KMS-11 (cell line): ENCODE results near the gene MRPL42.
"Not testable (repeated sequence)": the region's sequence is repeated elsewhere in the genome, so short reads cannot be mapped to it uniquely, and the experiment has no call there.

Source experiments
- H2AFZ ChIP-seq: fragments of 200-600 bp; sonication (generic); 2 replicates; pipeline ENCODE4 v1.6.1; 2016; ENCODE audit warnings: antibody characterized with exemption, mixed run types, low read depth
- H3K27ac ChIP-seq: fragments of 200-600 bp; sonication (generic); 2 replicates; pipeline ENCODE4 v1.6.1; 2016; ENCODE audit warnings: mild to moderate bottlenecking, mixed run types
- H3K27me3 ChIP-seq: fragments of 200-600 bp; sonication (generic); 2 replicates; pipeline ENCODE4 v1.6.1; 2017; ENCODE audit warnings: mild to moderate bottlenecking, low read depth, mixed run types, moderate library complexity; ENCODE audit not compliant: insufficient read depth
- H3K36me3 ChIP-seq: fragments of 200-600 bp; sonication (generic); 2 replicates; pipeline ENCODE4 v1.6.1; 2017; ENCODE audit warnings: mild to moderate bottlenecking, mixed run types; ENCODE audit not compliant: insufficient read depth
- H3K4me1 ChIP-seq: fragments of 200-600 bp; sonication (generic); 2 replicates; pipeline ENCODE4 v1.6.1; 2016; ENCODE audit warnings: mild to moderate bottlenecking, low read depth, mixed run types; ENCODE audit not compliant: poor library complexity, severe bottlenecking
- H3K4me2 ChIP-seq: fragments of 200-600 bp; sonication (generic); 2 replicates; pipeline ENCODE4 v1.7.0; 2016; ENCODE audit warnings: mild to moderate bottlenecking, mixed run types
- H3K4me3 ChIP-seq: fragments of 200-600 bp; sonication (generic); IDR thresholded peaks from 2 replicates; pipeline ENCODE4 v1.6.1; 2017; ENCODE audit warnings: low read depth, low read length, mixed read lengths; ENCODE audit not compliant: insufficient read depth
- H3K79me2 ChIP-seq: fragments of 200-600 bp; sonication (generic); 2 replicates; pipeline ENCODE4 v1.6.1; 2016; ENCODE audit warnings: low read depth, mixed run types; ENCODE audit not compliant: insufficient read depth
- H3K9ac ChIP-seq: fragments of 200-600 bp; sonication (generic); 2 replicates; pipeline ENCODE4 v1.6.1; 2016; ENCODE audit warnings: mild to moderate bottlenecking, mixed run types
- H4K20me1 ChIP-seq: fragments of 200-600 bp; sonication (generic); 2 replicates; pipeline ENCODE4 v1.6.1; 2016; ENCODE audit warnings: mild to moderate bottlenecking, mixed run types; ENCODE audit not compliant: insufficient read depth
- TF ChIP-seq, protein P1 (sequence below): fragments of 200-600 bp; sonication (generic); conservative IDR thresholded peaks from 2 replicates; pipeline ENCODE4 v1.6.1; 2017; ENCODE audit warnings: low read depth, mild to moderate bottlenecking, antibody characterized with exemption, low read length, moderate library complexity, mixed read lengths

MRPL42 gene

DNA sequence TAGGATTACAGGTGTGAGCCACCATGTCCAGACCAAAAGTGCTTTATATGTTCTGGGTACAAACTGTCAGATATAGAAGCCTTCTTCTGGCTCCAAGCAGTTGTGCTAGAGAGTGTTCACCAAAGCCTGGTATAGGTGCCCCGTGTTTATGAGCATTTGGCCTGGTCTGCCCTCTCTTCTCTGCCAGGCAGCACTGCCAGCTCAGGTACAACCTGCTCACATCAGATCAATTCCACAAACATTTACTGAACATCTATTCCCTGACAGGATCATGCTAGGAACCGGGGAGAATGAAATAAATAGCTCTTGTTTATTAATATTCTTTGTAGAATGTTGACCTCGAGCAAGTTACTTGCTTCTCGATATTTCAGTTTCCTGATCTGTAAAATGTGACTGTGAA lies 85.1 kb downstream of the MRPL42 start:
- Histone ChIP-seq H3K4me2 (no peak overlapping the region), H3K4me1 (no peaks in the 10 kb centered on the region), H3K79me2 (no peaks in the 10 kb centered on the region), H3K27me3 (no peaks in the 10 kb centered on the region), H3K9ac (no peak overlapping the region), H3K4me3 (no peak overlapping the region), H2AFZ (no peak overlapping the region), H4K20me1 (no peaks in the 10 kb centered on the region), H3K36me3 (no peaks in the 10 kb centered on the region), H3K27ac (no peak overlapping the region)
- TF ChIP-seq, protein P1, sequence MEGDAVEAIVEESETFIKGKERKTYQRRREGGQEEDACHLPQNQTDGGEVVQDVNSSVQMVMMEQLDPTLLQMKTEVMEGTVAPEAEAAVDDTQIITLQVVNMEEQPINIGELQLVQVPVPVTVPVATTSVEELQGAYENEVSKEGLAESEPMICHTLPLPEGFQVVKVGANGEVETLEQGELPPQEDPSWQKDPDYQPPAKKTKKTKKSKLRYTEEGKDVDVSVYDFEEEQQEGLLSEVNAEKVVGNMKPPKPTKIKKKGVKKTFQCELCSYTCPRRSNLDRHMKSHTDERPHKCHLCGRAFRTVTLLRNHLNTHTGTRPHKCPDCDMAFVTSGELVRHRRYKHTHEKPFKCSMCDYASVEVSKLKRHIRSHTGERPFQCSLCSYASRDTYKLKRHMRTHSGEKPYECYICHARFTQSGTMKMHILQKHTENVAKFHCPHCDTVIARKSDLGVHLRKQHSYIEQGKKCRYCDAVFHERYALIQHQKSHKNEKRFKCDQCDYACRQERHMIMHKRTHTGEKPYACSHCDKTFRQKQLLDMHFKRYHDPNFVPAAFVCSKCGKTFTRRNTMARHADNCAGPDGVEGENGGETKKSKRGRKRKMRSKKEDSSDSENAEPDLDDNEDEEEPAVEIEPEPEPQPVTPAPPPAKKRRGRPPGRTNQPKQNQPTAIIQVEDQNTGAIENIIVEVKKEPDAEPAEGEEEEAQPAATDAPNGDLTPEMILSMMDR, result no peak

DNA sequence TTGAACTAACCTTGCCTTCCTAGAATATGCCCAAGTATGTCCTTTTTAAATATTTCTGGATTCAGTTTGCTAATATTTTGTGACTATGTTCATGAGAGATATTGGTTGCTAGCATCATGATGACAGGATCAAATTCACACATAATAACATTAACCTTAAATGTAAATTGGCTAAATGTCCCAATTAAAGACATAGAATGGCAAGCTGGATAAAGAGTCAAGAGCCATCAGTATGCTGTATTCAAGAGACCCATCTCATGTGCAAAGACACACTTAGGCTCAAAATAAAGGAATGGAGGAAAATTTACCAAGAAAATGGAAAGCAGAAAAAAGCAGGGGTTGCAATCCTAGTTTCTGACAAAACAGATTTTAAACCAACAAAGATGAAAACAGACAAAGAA lies 90.6 kb downstream of the MRPL42 start:
- not testable (repeated sequence) for H3K4me2 ChIP-seq, H3K9ac ChIP-seq, H2AFZ ChIP-seq, H4K20me1 ChIP-seq, H3K36me3 ChIP-seq, H3K4me1 ChIP-seq, H3K27ac ChIP-seq, H3K79me2 ChIP-seq, H3K4me3 ChIP-seq, H3K27me3 ChIP-seq

DNA sequence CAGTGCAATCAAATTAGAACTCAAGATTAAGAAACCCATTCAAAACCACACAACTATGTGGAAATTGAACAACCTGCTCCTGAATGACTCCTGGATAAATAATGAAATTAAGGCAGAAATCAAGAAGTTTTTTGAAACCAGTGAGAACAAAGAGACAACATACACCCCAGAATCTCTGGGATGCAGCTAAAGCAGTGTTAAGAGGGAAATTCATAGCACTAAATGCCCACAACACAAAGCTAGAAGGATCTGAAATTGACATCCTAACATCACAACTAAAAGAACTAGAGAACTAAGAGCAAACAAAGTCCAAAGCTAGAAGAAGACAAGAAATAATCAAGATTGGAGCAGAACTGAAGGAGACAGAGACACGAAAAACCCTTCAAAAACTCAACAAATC lies 91.4 kb downstream of the MRPL42 start:
- H3K27me3 ChIP-seq, H3K36me3 ChIP-seq, H3K79me2 ChIP-seq, H3K9ac ChIP-seq, H4K20me1 ChIP-seq, H3K4me3 ChIP-seq, H3K4me1 ChIP-seq, H3K27ac ChIP-seq, H2AFZ ChIP-seq, H3K4me2 ChIP-seq: not testable (repeated sequence)

DNA sequence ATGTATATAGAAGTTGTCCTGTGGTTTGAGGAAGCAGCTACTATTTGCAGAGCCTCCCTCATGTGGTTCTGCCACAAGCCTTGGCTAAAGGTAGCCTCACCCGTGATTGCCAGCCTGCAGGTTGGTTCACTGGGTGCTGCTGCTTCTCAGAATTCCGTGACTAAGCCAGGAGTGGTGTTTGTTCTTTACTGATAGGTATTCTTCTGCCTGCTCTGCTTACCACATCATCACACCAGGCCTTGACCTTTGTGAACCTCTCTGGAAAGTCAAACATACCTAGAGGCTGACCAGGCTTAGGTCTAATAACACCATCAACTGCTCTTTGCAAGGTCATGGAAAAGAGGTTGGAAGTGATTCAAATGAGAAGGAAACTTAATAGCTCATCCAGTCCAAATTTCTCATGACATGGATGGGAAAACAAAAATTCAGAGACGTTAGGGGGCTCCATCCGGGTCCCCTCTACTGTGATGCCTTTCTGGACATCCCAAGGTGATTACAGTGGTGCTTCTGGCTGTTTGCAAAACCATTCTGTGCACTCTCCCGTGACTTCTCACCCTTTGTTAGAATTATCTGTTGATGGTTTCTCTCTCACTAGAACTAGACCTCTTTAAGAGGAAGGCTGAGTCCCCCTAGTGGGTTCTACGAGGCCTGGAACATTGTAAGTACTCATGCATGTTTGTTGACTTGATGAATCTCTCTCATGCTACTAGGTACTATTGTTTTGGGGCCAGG lies 96.7 kb downstream of the MRPL42 start:
- no peak overlapping the region for H2AFZ ChIP-seq
- no peak overlapping the region for H3K9ac ChIP-seq
- H3K4me3 ChIP-seq, result no peak overlapping the region
- no peaks in the 10 kb centered on the region for H4K20me1 ChIP-seq
- no peak overlapping the region for H3K4me2 ChIP-seq
- no peaks in the 10 kb centered on the region for H3K27me3 ChIP-seq
- H3K36me3 ChIP-seq, result no peaks in the 10 kb centered on the region
- H3K79me2 ChIP-seq, result no peaks in the 10 kb centered on the region
- TF ChIP-seq, protein P1, result no peak
- no peak overlapping the region for H3K27ac ChIP-seq
- no peaks in the 10 kb centered on the region for H3K4me1 ChIP-seq

DNA sequence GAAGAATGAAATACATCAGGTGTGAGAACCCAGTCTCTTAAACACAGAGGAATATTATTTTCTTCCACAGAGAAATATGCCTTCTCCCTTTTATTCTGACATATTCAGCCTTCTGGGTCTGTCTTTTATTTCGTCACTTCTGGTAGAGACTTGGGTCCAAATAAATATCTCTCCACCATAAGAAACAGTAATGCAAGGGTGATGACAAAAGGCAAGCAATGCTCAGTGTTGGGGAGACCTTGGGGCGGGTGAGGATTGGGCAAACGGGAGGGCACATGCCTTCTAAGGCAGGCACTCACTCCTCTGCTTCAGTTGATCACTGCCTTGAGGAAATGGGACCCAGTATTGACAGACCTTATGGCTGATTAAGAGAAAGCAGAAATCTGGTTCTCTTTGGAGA lies 98.4 kb downstream of the MRPL42 start:
- no peak overlapping the region for H3K4me3 ChIP-seq
- TF ChIP-seq, protein P1, result no peak
- no peak overlapping the region for H3K4me2 ChIP-seq
- no peaks in the 10 kb centered on the region for H3K36me3 ChIP-seq
- no peaks in the 10 kb centered on the region for H3K4me1 ChIP-seq
- H3K79me2 ChIP-seq, result no peaks in the 10 kb centered on the region
- H3K9ac ChIP-seq, result no peak overlapping the region
- H3K27me3 ChIP-seq, result no peaks in the 10 kb centered on the region
- H2AFZ ChIP-seq, result no peak overlapping the region
- H4K20me1 ChIP-seq, result no peaks in the 10 kb centered on the region
- no peak overlapping the region for H3K27ac ChIP-seq
